DMS153 treated with DMSO at 0.1 percent for 48 hours (cell line): ENCODE measurements around the gene COBLL1.

Experiments used
- DNase-seq: peaks from one replicate; lab custom pipeline; 2025; ENCODE audit not compliant: unreplicated experiment; lab: John Stamatoyannopoulos, UW

Gene COBLL1

GRCh38 chr2:164692958-164693357, 148.7 kb downstream of the COBLL1 start:
- no peak for DNase-seq

- DNase-seq: no peak
Measured at GRCh38 chr2:164692114-164692513, 149.5 kb downstream of the COBLL1 start.

- DNase-seq: no peak
Measured at GRCh38 chr2:164691346-164691887, 150.2 kb downstream of the COBLL1 start.

- DNase-seq: no peak
Measured at GRCh38 chr2:164690361-164690760, 151.3 kb downstream of the COBLL1 start.

GRCh38 chr2:164688896-164689419, 152.7 kb downstream of the COBLL1 start:
- no peak for DNase-seq

GRCh38 chr2:164681009-164681408, 160.6 kb downstream of the COBLL1 start:
- no peak for DNase-seq

- no peak for DNase-seq
Measured at GRCh38 chr2:164678631-164679149, 162.9 kb downstream of the COBLL1 start.

GRCh38 chr2:164677733-164678132, 163.9 kb downstream of the COBLL1 start:
- DNase-seq: no peak

GRCh38 chr2:164677271-164677670, 164.4 kb downstream of the COBLL1 start:
- no peak for DNase-seq

- DNase-seq: no peak
Measured at GRCh38 chr2:164675687-164676086, 165.9 kb downstream of the COBLL1 start.

- no peak for DNase-seq
Measured at GRCh38 chr2:164675027-164675426, 166.6 kb downstream of the COBLL1 start.

- no peak for DNase-seq
Measured at GRCh38 chr2:164671664-164672396, 169.8 kb downstream of the COBLL1 start.

GRCh38 chr2:164669291-164669690, 172.3 kb downstream of the COBLL1 start:
- no peak for DNase-seq

GRCh38 chr2:164667566-164667965, 174.1 kb downstream of the COBLL1 start:
- DNase-seq: no peak

GRCh38 chr2:164664070-164664469, 177.6 kb downstream of the COBLL1 start:
- no peak for DNase-seq

GRCh38 chr2:164662868-164663631, 178.6 kb downstream of the COBLL1 start:
- no peak for DNase-seq

- no peak for DNase-seq
Measured at GRCh38 chr2:164662066-164662465, 179.6 kb downstream of the COBLL1 start.

- no peak for DNase-seq
Measured at GRCh38 chr2:164661349-164661748, 180.3 kb downstream of the COBLL1 start.

GRCh38 chr2:164657129-164657528, 184.5 kb downstream of the COBLL1 start:
- no peak for DNase-seq

GRCh38 chr2:164655750-164656149, 185.9 kb downstream of the COBLL1 start:
- DNase-seq: no peak

GRCh38 chr2:164655336-164655735, 186.3 kb downstream of the COBLL1 start:
- DNase-seq: no peak

GRCh38 chr2:164651361-164651760, 190.3 kb downstream of the COBLL1 start:
- DNase-seq: no peak
